Natural killer cell (primary cell): ENCODE data around the gene NADK. TPM values are rescaled to one million over a fixed set of nuclear protein-coding genes. Genes with fewer than 3 reads are reported as not detected.

Source experiments
- ATAC-seq, 3 donors: fragments of 150-1000 bp in 2 of 3; fragments of 200-7000 bp in 1 of 3; cut with Tn5 transposase; 1 replicate in 1 of 3; 2 replicates in 2 of 3; pipeline ENCODE4 v1.10.0; 2021; ENCODE audit warnings: mild to moderate bottlenecking in 2 of 3, moderate library complexity in 2 of 3
- DNase-seq, 2 donors: peaks; one replicate each; pipeline versions ENCODE4 v3.0.0 to v3.0.0-alpha.2; 2013 to 2021; ENCODE audit warnings: mixed read lengths in 1 of 2
- H3K27ac ChIP-seq: one replicate; pipeline ENCODE4 v1.5.1; 2013; ENCODE audit warnings: mild to moderate bottlenecking, low read length
- H3K27me3 ChIP-seq: one replicate; pipeline ENCODE4 v1.6.1; 2013; ENCODE audit warnings: low read length; ENCODE audit not compliant: control insufficient read depth, insufficient read depth
- H3K36me3 ChIP-seq: one replicate; pipeline ENCODE4 v1.6.1; 2013; ENCODE audit warnings: low read length; ENCODE audit not compliant: control insufficient read depth, insufficient read depth
- H3K4me1 ChIP-seq: one replicate; pipeline ENCODE4 v1.6.1; 2013; ENCODE audit warnings: low read length; ENCODE audit not compliant: control insufficient read depth, insufficient read depth
- H3K4me3 ChIP-seq: one replicate; pipeline ENCODE4 v1.5.1; 2013; ENCODE audit warnings: low read length
- H3K9me3 ChIP-seq: one replicate; pipeline ENCODE4 v1.6.1; 2013; ENCODE audit warnings: low read length; ENCODE audit not compliant: control insufficient read depth, insufficient read depth
- H3K27ac Mint-ChIP-seq, 2 donors: one replicate each; pipeline ENCODE4 v1.8.0; 2022; ENCODE audit warnings: mild to moderate bottlenecking in 2 of 2, mixed read lengths in 2 of 2, moderate library complexity in 1 of 2
- H3K27me3 Mint-ChIP-seq, 2 donors: one replicate each; pipeline ENCODE4 v1.8.0; 2022; ENCODE audit warnings: low read depth in 2 of 2, mixed read lengths in 2 of 2
- H3K36me3 Mint-ChIP-seq: one replicate; pipeline ENCODE4 v1.8.0; 2022; ENCODE audit warnings: mixed read lengths
- H3K4me1 Mint-ChIP-seq, 2 donors: one replicate each; pipeline ENCODE4 v1.8.0; 2022; ENCODE audit warnings: mixed read lengths in 2 of 2
- H3K4me3 Mint-ChIP-seq: one replicate; pipeline ENCODE4 v1.8.0; 2022; ENCODE audit warnings: mild to moderate bottlenecking, moderate library complexity, mixed read lengths
- H3K9me3 Mint-ChIP-seq, 2 donors: one replicate each; pipeline ENCODE4 v1.8.0; 2022; ENCODE audit warnings: mixed read lengths in 2 of 2
- CTCF ChIP-seq: fragments of 200-600 bp; IDR thresholded peaks from one replicate; pipeline ENCODE4 v1.8.0; 2022; ENCODE audit warnings: antibody characterized with exemption
- WGBS: methylation state at CpG from one replicate; pipeline ENCODE4 v1.1.7; 2013; ENCODE audit warnings: missing lambda C conversion rate; ENCODE audit not compliant: insufficient coverage; 5-methylcytosine and 5-hydroxymethylcytosine counted together
- intact Hi-C: fragments of 100-400 bp; cut with micrococcal nuclease; formaldehyde crosslinking; loops from one replicate; pipeline ENCODE4 v1.14.2; 2022
- total RNA-seq, 4 donors: library from RNA; stranded (reverse); fragments of 120-200 nt in 1 of 4; gene quantifications; one replicate each; pipeline versions ENCODE4 v1.2.3 to v1.2.4, GENCODE V29; 2013 to 2022

The NADK gene
- total RNA-seq, 3 donors from 2014 or later (not counting 1 experiment from before 2014, with no cell fraction given), result 97.7 to 117 (median 112) TPM

GRCh38 chr1:1784933-1785332, 6.7 kb upstream of the NADK start:
- H3K9me3 Mint-ChIP-seq, result no peaks in the 10 kb centered on the region
- Histone ChIP-seq H3K27me3 (no peaks in the 10 kb centered on the region), H3K9me3 (no peaks in the 10 kb centered on the region), H3K4me3 (no peak overlapping the region), H3K4me1 (peaks cover 38% of the 10 kb centered on the region), H3K36me3 (peaks cover 54% of the 10 kb centered on the region), H3K27ac (no peak overlapping the region)
- peaks cover 26 to 36% of the 10 kb centered on the region in 2 donors for H3K4me1 Mint-ChIP-seq
- no peak overlapping the region for H3K4me3 Mint-ChIP-seq
- TF ChIP-seq CTCF, result no peak
- H3K36me3 Mint-ChIP-seq, result no peaks in the 10 kb centered on the region
- 98% methylated on average over 12 of the region's 13 CpGs for WGBS
- DNase-seq, result no peak
- H3K27ac Mint-ChIP-seq, result no peak overlapping the region
- intact Hi-C loops, result loop anchor here (5.0 kb wide), 1 partner anchor 102 kb away; no protein-coding TSS in a partner anchor
- no peaks in the 10 kb centered on the region for H3K27me3 Mint-ChIP-seq
- ATAC-seq, result no peak

GRCh38 chr1:1783320-1783719, 5.0 kb upstream of the NADK start:
- peak overlapping the region; percentile 70 for H3K4me3 Mint-ChIP-seq
- 76% methylated on average over 8 of the region's 8 CpGs for WGBS
- Histone ChIP-seq H3K4me3 (no peak overlapping the region), H3K9me3 (no peaks in the 10 kb centered on the region), H3K27ac (peak overlapping the region; percentile 99), H3K27me3 (no peaks in the 10 kb centered on the region), H3K36me3 (peaks cover 38% of the 10 kb centered on the region), H3K4me1 (peaks cover 49% of the 10 kb centered on the region)
- no peak for TF ChIP-seq CTCF
- intact Hi-C loops, result loop anchor here (5.0 kb wide), 1 partner anchor 104 kb away; no protein-coding TSS in a partner anchor
- H3K27ac Mint-ChIP-seq, result peak overlapping the region; percentile 96 to 97
- H3K9me3 Mint-ChIP-seq, result no peaks in the 10 kb centered on the region
- H3K36me3 Mint-ChIP-seq, result no peaks in the 10 kb centered on the region
- H3K4me1 Mint-ChIP-seq, result peaks cover 36 to 41% of the 10 kb centered on the region in 2 donors
- DNase-seq, result no peak
- no peaks in the 10 kb centered on the region for H3K27me3 Mint-ChIP-seq
- no peak for ATAC-seq

GRCh38 chr1:1782399-1783221, 4.3 kb upstream of the NADK start:
- TF ChIP-seq CTCF, result no peak
- peak overlapping the region; percentile 19 for H3K4me3 ChIP-seq
- peaks cover 52% of the 10 kb centered on the region for H3K4me1 ChIP-seq
- peak overlapping the region; percentile 70 for H3K4me3 Mint-ChIP-seq
- no peaks in the 10 kb centered on the region for H3K27me3 Mint-ChIP-seq
- no peaks in the 10 kb centered on the region for H3K9me3 ChIP-seq
- intact Hi-C loops, result loop anchor here (5.0 kb wide), 1 partner anchor 105 kb away; no protein-coding TSS in a partner anchor
- H3K27ac Mint-ChIP-seq, result peak overlapping the region; percentile 96 to 97
- peaks cover 31% of the 10 kb centered on the region for H3K36me3 ChIP-seq
- H3K9me3 Mint-ChIP-seq, result no peaks in the 10 kb centered on the region
- ATAC-seq, result peak in 1 of 3 donors; percentile 3
- peak overlapping the region; percentile 99 for H3K27ac ChIP-seq
- 11% methylated on average over 36 of the region's 36 CpGs for WGBS
- peaks cover 37 to 43% of the 10 kb centered on the region in 2 donors for H3K4me1 Mint-ChIP-seq
- H3K27me3 ChIP-seq, result no peaks in the 10 kb centered on the region
- no peaks in the 10 kb centered on the region for H3K36me3 Mint-ChIP-seq
- DNase-seq, result peak; percentile 31 to 55
